HG03575 (cell line): ENCODE measurements around the gene TTYH2.

Experiments
- ATAC-seq: cut with Tn5 transposase; IDR thresholded peaks from one replicate; pipeline ENCODE4 v1.9.1; 2021; ENCODE audit not compliant: unreplicated experiment, insufficient number of reproducible peaks, low FRiP score; ENCODE audit errors: extremely low read depth

The TTYH2 gene

GRCh38 chr17:74190807-74191406 is 22.5 kb upstream of the TTYH2 start:
- no peak for ATAC-seq

GRCh38 chr17:74192950-74193781 is 20.2 kb upstream of the TTYH2 start:
- ATAC-seq, result no peak

- no peak for ATAC-seq
Observed at GRCh38 chr17:74194682-74195081, 18.7 kb upstream of the TTYH2 start.

GRCh38 chr17:74196541-74197317 is 16.6 kb upstream of the TTYH2 start:
- no peak for ATAC-seq

GRCh38 chr17:74197801-74198200 is 15.6 kb upstream of the TTYH2 start:
- ATAC-seq, result no peak

GRCh38 chr17:74198694-74199093 is 14.7 kb upstream of the TTYH2 start:
- ATAC-seq, result no peak

GRCh38 chr17:74199306-74200092 is 13.9 kb upstream of the TTYH2 start:
- no peak for ATAC-seq

- no peak for ATAC-seq
Observed at GRCh38 chr17:74200112-74200511, 13.3 kb upstream of the TTYH2 start.

- no peak for ATAC-seq
Observed at GRCh38 chr17:74201250-74201649, 12.1 kb upstream of the TTYH2 start.

GRCh38 chr17:74201948-74202347 is 11.4 kb upstream of the TTYH2 start:
- no peak for ATAC-seq

GRCh38 chr17:74202938-74203337 is 10.4 kb upstream of the TTYH2 start:
- no peak for ATAC-seq

- no peak for ATAC-seq
Observed at GRCh38 chr17:74203439-74204240, 9.7 kb upstream of the TTYH2 start, which contains the start of gene RPL38. TSS of gene RPL38 (plus strand) at chr17:74203678. CDS start at chr17:74203956, 278 bp downstream.

GRCh38 chr17:74204474-74204873 is 8.9 kb upstream of the TTYH2 start:
- ATAC-seq, result no peak

- ATAC-seq, result no peak
Observed at GRCh38 chr17:74205274-74205673, 8.1 kb upstream of the TTYH2 start.

GRCh38 chr17:74206332-74206818 is 7.0 kb upstream of the TTYH2 start:
- no peak for ATAC-seq

GRCh38 chr17:74210191-74211140 is 2.9 kb upstream of the TTYH2 start:
- no peak for ATAC-seq
